Spleen (tissue), 11 donors: Measurements from ENCODE around the gene PPL. TPM values are rescaled to one million over a fixed set of nuclear protein-coding genes. Genes with fewer than 3 reads are reported as not detected.
A peak's percentile ranks its signal among the peaks of the same experiment; 100 is the strongest.

ENCODE experiments used
- DNase-seq: peaks from one replicate; pipeline ENCODE4 v3.0.0-alpha.2; 2020
- H3K27ac ChIP-seq, 8 donors: fragments of 200-600 bp; sonication (generic) in 7 of 8; 1 replicate in 4 of 8; 2 replicates in 4 of 8; pipeline versions ENCODE4 v1.5.0 to v1.8.0; 2016 to 2021; ENCODE audit warnings: inconsistent platforms in 4 of 8, mild to moderate bottlenecking in 4 of 8, moderate library complexity in 1 of 8
- H3K27me3 ChIP-seq, 7 donors: fragments of 200-600 bp; sonication (generic) in 6 of 7; replicated peaks in 1 of 7; 1 replicate in 4 of 7; 2 replicates in 3 of 7; pipeline versions ENCODE4 v1.5.0 to v1.8.0; 2016 to 2021; ENCODE audit warnings: inconsistent platforms in 3 of 7, mild to moderate bottlenecking in 1 of 7
- H3K36me3 ChIP-seq, 6 donors: fragments of 200-600 bp; sonication (generic) in 5 of 6; 1 replicate in 4 of 6; 2 replicates in 2 of 6; pipeline versions ENCODE4 v1.5.0 to v1.8.0; 2016 to 2021; ENCODE audit warnings: inconsistent platforms in 2 of 6
- H3K4me1 ChIP-seq, 6 donors: fragments of 200-600 bp; sonication (generic) in 5 of 6; 1 replicate in 3 of 6; 2 replicates in 3 of 6; pipeline versions ENCODE4 v1.5.0 to v1.8.0; 2016 to 2021; ENCODE audit warnings: inconsistent platforms in 3 of 6
- H3K4me3 ChIP-seq, 8 donors: fragments of 200-600 bp; sonication (generic) in 7 of 8; 1 replicate in 4 of 8; 2 replicates in 4 of 8; pipeline versions ENCODE4 v1.5.0 to v1.8.0; 2016 to 2021; ENCODE audit warnings: inconsistent platforms in 4 of 8, mild to moderate bottlenecking in 4 of 8, moderate library complexity in 2 of 8
- H3K9me3 ChIP-seq, 8 donors: fragments of 200-600 bp; sonication (generic) in 7 of 8; 1 replicate in 4 of 8; 2 replicates in 4 of 8; pipeline versions ENCODE4 v1.5.0 to v1.8.0; 2016 to 2021; ENCODE audit warnings: inconsistent platforms in 4 of 8
- POLR2A ChIP-seq, 3 donors: fragments of 450-650 bp; IDR thresholded peaks; one replicate each; pipeline ENCODE4 v1.5.1; 2017; ENCODE audit warnings: antibody characterized with exemption in 3 of 3, mild to moderate bottlenecking in 1 of 3
- POLR2AphosphoS5 ChIP-seq, 3 donors: sonication (generic); formaldehyde crosslinking; IDR thresholded peaks; one replicate each; pipeline ENCODE4 v1.5.1; 2017; ENCODE audit warnings: antibody characterized with exemption in 3 of 3
- WGBS, 5 donors: extraction: QIAGEN DNeasy Blood & Tissue Kit in 3 of 5; methylation state at CpG; one replicate each; pipeline versions ENCODE4 v1.1.5 to v1.1.7; 2013 to 2018; 5-methylcytosine and 5-hydroxymethylcytosine counted together
- intact Hi-C: fragments of 100-400 bp; cut with DNase I; formaldehyde crosslinking; loops from one replicate; pipeline ENCODE4 v1.15.0; 2023; ENCODE audit warnings: low total_unique reads
- polyA plus RNA-seq, 3 donors: library from polyadenylated mRNA; stranded (reverse); fragments of 200-250 nt; gene quantifications; one replicate each; pipeline ENCODE4 v1.2.1, GENCODE V29; 2013
- total RNA-seq, 7 donors: library from RNA; depleted of rRNA in 3 of 7; stranded (reverse); fragments of >200 nt in 3 of 7; fragmentation: NEBNext Ultra II Directional in 4 of 7; extraction: Animal tissue kit (Norgen Biotek cat#: 25700) in 4 of 7; gene quantifications; one replicate each; pipeline versions ENCODE4 v1.1.0 to v1.2.1, GENCODE V29; 2016 to 2021
- TF ChIP-seq, protein P1 (sequence below), 11 experiments: fragments of 200-600 bp in 7 of 11; fragments of 450-650 bp in 4 of 11; sonication (generic) in 4 of 11; IDR thresholded peaks in 8 of 11; conservative IDR thresholded peaks in 3 of 11; 1 replicate in 7 of 11; 2 replicates in 4 of 11; pipeline versions ENCODE4 v1.4.0 to v1.8.0; 2016 to 2021; ENCODE audit warnings: antibody characterized with exemption in 11 of 11, inconsistent platforms in 4 of 11, mild to moderate bottlenecking in 1 of 11
- donor health status: healthy with polysubstance abuse.
- donor health status: DM: no; HTN: no; CAD: no; lungs with moderate emphysema.
- donor health status: DM: no; HTN: no; CAD: no.
- donor health status: Bipolar disorder and iron deficiency.
- donor health status: healthy.
- donor health status: DM: no; HTN: no; CAD: no.
- donor health status: DM: yes; HTN: yes; CAD: no.

The PPL gene
- total and polyA plus RNA-seq, 10 donors: 0.11 to 0.77 (median 0.20) TPM; not detected in 3

DNA sequence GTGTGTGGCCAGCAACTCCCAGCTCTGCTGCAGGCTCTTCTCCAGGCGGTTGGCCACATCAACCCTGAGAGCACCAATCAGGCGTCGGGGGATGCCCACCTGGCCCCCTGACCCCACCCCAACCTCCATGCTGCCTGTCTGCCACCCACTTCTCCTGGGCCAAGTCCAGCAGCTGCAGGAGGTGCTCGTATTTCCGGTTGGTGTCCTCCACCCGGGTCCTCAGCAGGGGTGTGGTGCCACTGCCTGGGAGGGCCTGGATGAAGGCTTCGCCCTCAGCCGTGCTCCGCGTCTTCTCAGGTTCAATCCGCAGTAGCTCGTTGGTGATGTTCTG lies 45.1 kb downstream of the PPL start:
- intact Hi-C loops: no loop called here
- no peak overlapping the region for H3K27ac ChIP-seq
- TF ChIP-seq POLR2AphosphoS5 (IDR thresholded peaks at IDR 0.05): peak in 2 of 3 donors; percentile 41 to 54
- TF ChIP-seq POLR2A (IDR thresholded peaks at IDR 0.05): no peak
- TF ChIP-seq, protein P1, sequence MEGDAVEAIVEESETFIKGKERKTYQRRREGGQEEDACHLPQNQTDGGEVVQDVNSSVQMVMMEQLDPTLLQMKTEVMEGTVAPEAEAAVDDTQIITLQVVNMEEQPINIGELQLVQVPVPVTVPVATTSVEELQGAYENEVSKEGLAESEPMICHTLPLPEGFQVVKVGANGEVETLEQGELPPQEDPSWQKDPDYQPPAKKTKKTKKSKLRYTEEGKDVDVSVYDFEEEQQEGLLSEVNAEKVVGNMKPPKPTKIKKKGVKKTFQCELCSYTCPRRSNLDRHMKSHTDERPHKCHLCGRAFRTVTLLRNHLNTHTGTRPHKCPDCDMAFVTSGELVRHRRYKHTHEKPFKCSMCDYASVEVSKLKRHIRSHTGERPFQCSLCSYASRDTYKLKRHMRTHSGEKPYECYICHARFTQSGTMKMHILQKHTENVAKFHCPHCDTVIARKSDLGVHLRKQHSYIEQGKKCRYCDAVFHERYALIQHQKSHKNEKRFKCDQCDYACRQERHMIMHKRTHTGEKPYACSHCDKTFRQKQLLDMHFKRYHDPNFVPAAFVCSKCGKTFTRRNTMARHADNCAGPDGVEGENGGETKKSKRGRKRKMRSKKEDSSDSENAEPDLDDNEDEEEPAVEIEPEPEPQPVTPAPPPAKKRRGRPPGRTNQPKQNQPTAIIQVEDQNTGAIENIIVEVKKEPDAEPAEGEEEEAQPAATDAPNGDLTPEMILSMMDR (IDR thresholded peaks at IDR 0.05 in 8 of 11, conservative IDR thresholded peaks at IDR 0.05 in 3 of 11): no peak
- H3K9me3 ChIP-seq: no peaks in the 10 kb centered on the region
- H3K4me3 ChIP-seq: no peak overlapping the region
- peaks cover 0 to 7% (median 0%) of the 10 kb centered on the region in 7 donors for H3K27me3 ChIP-seq
- peaks cover 0 to 39% (median 7%) of the 10 kb centered on the region in 6 donors for H3K36me3 ChIP-seq
- no peak for DNase-seq
- WGBS, 5 donors: 68 to 84% (median 78%) methylated on average over 10 to 12 of the region's 12 CpGs
- peaks cover 0 to 13% (median 0%) of the 10 kb centered on the region in 6 donors for H3K4me1 ChIP-seq

DNA sequence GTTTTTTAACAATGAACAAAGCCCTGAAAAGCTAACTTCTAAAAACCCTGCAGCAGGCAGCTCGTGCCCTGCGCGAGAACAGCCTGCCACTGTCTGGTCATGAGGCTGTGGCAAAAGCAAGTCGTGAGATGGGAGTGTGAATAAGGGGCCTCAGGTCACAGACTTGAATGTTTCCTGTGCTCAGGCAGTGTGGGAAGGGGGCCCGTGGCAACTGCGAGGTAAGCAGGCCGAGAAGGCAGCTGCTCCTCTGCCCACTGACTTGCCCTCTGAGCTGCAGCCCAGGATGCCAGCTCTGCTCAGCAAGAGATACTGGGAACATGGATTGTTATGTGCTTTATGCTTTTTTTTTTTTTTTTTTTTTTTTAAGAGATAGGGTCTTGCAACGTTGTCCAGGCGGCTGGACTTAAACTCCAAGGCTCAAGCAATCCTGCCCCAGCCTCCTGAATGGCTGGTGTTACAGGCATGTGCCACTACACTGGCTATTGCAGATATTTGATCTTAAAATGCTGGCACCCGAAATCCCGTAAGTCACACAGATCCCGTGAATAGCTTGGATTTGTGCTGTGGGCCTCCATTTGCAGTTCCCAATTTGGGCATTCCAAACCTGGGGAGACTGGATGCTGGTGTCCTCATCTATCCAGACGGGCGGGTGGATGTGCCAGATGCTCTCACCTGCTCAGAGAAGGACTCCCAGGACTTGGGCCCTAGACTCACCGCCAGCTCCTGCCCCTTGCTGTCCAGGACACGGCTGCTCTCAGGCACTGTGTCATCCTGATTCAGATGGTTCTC lies 45.7 kb downstream of the PPL start:
- Histone ChIP-seq H3K27me3 (peaks cover 0 to 7% (median 0%) of the 10 kb centered on the region in 7 donors), H3K9me3 (no peaks in the 10 kb centered on the region), H3K4me1 (peaks cover 0 to 13% (median 0%) of the 10 kb centered on the region in 6 donors), H3K4me3 (no peak overlapping the region), H3K27ac (no peak overlapping the region), H3K36me3 (peaks cover 0 to 45% (median 10%) of the 10 kb centered on the region in 6 donors)
- TF ChIP-seq, protein P1 (IDR thresholded peaks at IDR 0.05 in 8 of 11, conservative IDR thresholded peaks at IDR 0.05 in 3 of 11): no peak
- no peak for TF ChIP-seq POLR2AphosphoS5 (IDR thresholded peaks at IDR 0.05)
- TF ChIP-seq POLR2A (IDR thresholded peaks at IDR 0.05): no peak
- no peak for DNase-seq
- WGBS, 5 donors: 79 to 88% (median 87%) methylated on average over 13 to 16 of the region's 16 CpGs
- intact Hi-C loops: no loop called here

DNA sequence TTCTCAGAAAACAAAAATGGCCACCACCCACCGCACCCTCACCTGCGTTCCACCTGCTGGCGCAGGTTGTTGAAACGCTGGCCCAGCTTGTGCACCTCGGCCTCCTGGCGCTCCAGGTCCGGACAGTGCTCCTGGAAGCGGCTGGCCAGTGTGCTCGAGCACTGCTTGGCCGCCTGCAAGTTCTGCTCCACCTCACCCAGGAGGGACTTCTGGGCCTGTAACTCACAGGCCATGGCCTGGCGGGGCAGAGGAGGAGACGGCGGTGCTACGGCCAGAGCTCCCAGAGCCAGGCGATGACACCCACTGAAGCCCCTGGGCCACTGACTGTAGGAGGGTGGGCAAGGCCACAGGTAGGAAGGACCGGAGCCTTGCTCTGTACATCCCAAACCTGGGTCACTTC lies 46.3 kb downstream of the PPL start:
- intact Hi-C loops: no loop called here
- DNase-seq: no peak
- peaks cover 0 to 51% (median 14%) of the 10 kb centered on the region in 6 donors for H3K36me3 ChIP-seq
- H3K27me3 ChIP-seq: peaks cover 0 to 6% (median 0%) of the 10 kb centered on the region in 7 donors
- no peaks in the 10 kb centered on the region for H3K9me3 ChIP-seq
- H3K4me3 ChIP-seq: no peak overlapping the region
- TF ChIP-seq POLR2A (IDR thresholded peaks at IDR 0.05): no peak
- TF ChIP-seq, protein P1 (IDR thresholded peaks at IDR 0.05 in 8 of 11, conservative IDR thresholded peaks at IDR 0.05 in 3 of 11): no peak
- peak in 1 of 3 donors; percentile 65 for TF ChIP-seq POLR2AphosphoS5 (IDR thresholded peaks at IDR 0.05)
- WGBS, 5 donors: 92 to 95% (median 94%) methylated on average over 8 to 16 of the region's 16 CpGs
- H3K4me1 ChIP-seq: peaks cover 0 to 15% (median 0%) of the 10 kb centered on the region in 6 donors
- no peak overlapping the region for H3K27ac ChIP-seq

DNA sequence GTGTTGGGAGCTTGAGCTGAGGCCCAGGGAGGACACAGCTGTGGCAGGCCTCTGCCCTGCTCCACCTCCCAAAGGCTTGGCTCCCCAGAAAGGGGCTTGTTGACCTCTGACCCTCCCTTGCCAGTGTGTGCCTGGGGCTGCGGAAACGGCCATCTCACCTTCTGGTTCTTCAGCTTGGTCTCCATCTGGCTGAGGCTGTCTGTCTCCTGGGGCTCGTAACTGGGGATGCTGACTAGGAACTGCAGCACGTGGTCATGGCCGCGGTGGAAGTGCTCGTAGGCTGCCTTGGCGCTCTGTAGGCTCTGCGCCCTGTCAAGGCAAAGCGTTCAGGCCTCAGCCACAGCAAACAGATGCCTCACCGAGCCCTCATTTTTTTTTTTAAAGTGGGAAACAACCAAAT lies 46.9 kb downstream of the PPL start:
- intact Hi-C loops: no loop called here
- Histone ChIP-seq H3K4me1 (peaks cover 0 to 18% (median 0%) of the 10 kb centered on the region in 6 donors), H3K36me3 (peaks cover 0 to 57% (median 20%) of the 10 kb centered on the region in 6 donors), H3K4me3 (no peak overlapping the region), H3K27me3 (no peaks in the 10 kb centered on the region), H3K9me3 (no peaks in the 10 kb centered on the region), H3K27ac (no peak overlapping the region)
- WGBS, 5 donors: 82 to 92% (median 86%) methylated on average over 6 to 11 of the region's 11 CpGs
- DNase-seq: no peak
- TF ChIP-seq POLR2A (IDR thresholded peaks at IDR 0.05) (no peak), POLR2AphosphoS5 (IDR thresholded peaks at IDR 0.05) (peak in 1 of 3 donors; percentile 30)
